H9 (cell line): Measurements from ENCODE around the gene DCAF7. TPM values are rescaled to one million over a fixed set of nuclear protein-coding genes. Genes with fewer than 3 reads are reported as not detected.
A peak's percentile ranks its signal among the peaks of the same experiment; 100 is the strongest.

Experiments
- DNase-seq: peaks from one replicate; pipeline ENCODE4 v3.0.0-alpha.2; 2017
- H2AFZ ChIP-seq: one replicate; pipeline ENCODE4 v1.6.1; 2013; ENCODE audit warnings: mild to moderate bottlenecking, low read length, control low read depth, moderate library complexity
- H2AK5ac ChIP-seq: 2 replicates; pipeline ENCODE4 v1.6.1; 2013; ENCODE audit warnings: low read length, control low read depth, mixed read lengths; ENCODE audit not compliant: insufficient read length
- H2BK120ac ChIP-seq: one replicate; pipeline ENCODE4 v1.6.1; 2013; ENCODE audit warnings: low read depth, mild to moderate bottlenecking, low read length, control low read depth, inconsistent platforms; ENCODE audit not compliant: poor library complexity, severe bottlenecking
- H2BK12ac ChIP-seq: 2 replicates; pipeline ENCODE4 v1.6.1; 2013; ENCODE audit warnings: low read length, control low read depth, mixed read lengths, low read depth; ENCODE audit not compliant: insufficient read length
- H2BK15ac ChIP-seq: 2 replicates; pipeline ENCODE4 v1.6.1; 2013; ENCODE audit warnings: low read depth, low read length, control low read depth
- H2BK20ac ChIP-seq: one replicate; pipeline ENCODE4 v1.6.1; 2013; ENCODE audit warnings: low read depth, mild to moderate bottlenecking, low read length, control low read depth, inconsistent platforms; ENCODE audit not compliant: poor library complexity, severe bottlenecking
- H2BK5ac ChIP-seq: 2 replicates; pipeline ENCODE4 v1.6.1; 2013; ENCODE audit warnings: low read length, control low read depth, mixed read lengths; ENCODE audit not compliant: insufficient read length
- H3K14ac ChIP-seq: 2 replicates; pipeline ENCODE4 v1.6.1; 2013; ENCODE audit warnings: low read length, control low read depth; ENCODE audit not compliant: insufficient read depth
- H3K18ac ChIP-seq: 2 replicates; pipeline ENCODE4 v1.6.1; 2013; ENCODE audit warnings: low read depth, mild to moderate bottlenecking, mixed read lengths, low read length, control low read depth; ENCODE audit not compliant: insufficient read length
- H3K23ac ChIP-seq: 2 replicates; pipeline ENCODE4 v1.6.1; 2013; ENCODE audit warnings: low read length, control low read depth, mixed read lengths, low read depth; ENCODE audit not compliant: insufficient read length
- H3K23me2 ChIP-seq: 2 replicates; pipeline ENCODE4 v1.6.1; 2013; ENCODE audit warnings: low read depth, mild to moderate bottlenecking, mixed read lengths, low read length, control low read depth; ENCODE audit not compliant: insufficient read length, poor library complexity, severe bottlenecking
- H3K27ac ChIP-seq: 2 replicates; pipeline ENCODE4 v1.5.1; 2013; ENCODE audit warnings: low read length, control low read depth, mixed read lengths, low read depth; ENCODE audit not compliant: insufficient read length
- H3K27me3 ChIP-seq: 2 replicates; pipeline ENCODE4 v1.6.1; 2013; ENCODE audit warnings: low read length, control low read depth, inconsistent platforms; ENCODE audit not compliant: insufficient read depth
- H3K4ac ChIP-seq: 2 replicates; pipeline ENCODE4 v1.6.1; 2013; ENCODE audit warnings: low read depth, mild to moderate bottlenecking, control low read depth, inconsistent platforms, low read length, moderate library complexity
- H3K4me1 ChIP-seq: 2 replicates; pipeline ENCODE4 v1.6.1; 2013; ENCODE audit warnings: low read length, control low read depth, inconsistent platforms; ENCODE audit not compliant: insufficient read depth
- H3K4me2 ChIP-seq: 2 replicates; pipeline ENCODE4 v1.6.1; 2013; ENCODE audit warnings: low read length, control low read depth, mixed read lengths; ENCODE audit not compliant: insufficient read length, insufficient read depth
- H3K56ac ChIP-seq: 2 replicates; pipeline ENCODE4 v1.6.1; 2013; ENCODE audit warnings: low read depth, mild to moderate bottlenecking, mixed read lengths, low read length, control low read depth; ENCODE audit not compliant: insufficient read length
- H3K79me1 ChIP-seq: 2 replicates; pipeline ENCODE4 v1.6.1; 2013; ENCODE audit warnings: low read depth, mild to moderate bottlenecking, moderate library complexity, low read length, control low read depth, inconsistent platforms; ENCODE audit not compliant: insufficient read depth, poor library complexity, severe bottlenecking
- H3K79me2 ChIP-seq: 2 replicates; pipeline ENCODE4 v1.6.1; 2013; ENCODE audit warnings: low read length, control low read depth, inconsistent platforms; ENCODE audit not compliant: insufficient read depth
- H3K9ac ChIP-seq: 2 replicates; pipeline ENCODE4 v1.6.1; 2013; ENCODE audit warnings: low read length, control low read depth, mixed read lengths; ENCODE audit not compliant: insufficient read length; ENCODE audit errors: extremely low read depth
- H3K9me3 ChIP-seq: one replicate; pipeline ENCODE4 v1.6.1; 2013; ENCODE audit warnings: low read depth, low read length, inconsistent platforms; ENCODE audit not compliant: control insufficient read depth
- H3T11ph ChIP-seq: one replicate; pipeline ENCODE4 v1.6.1; 2013; ENCODE audit warnings: mild to moderate bottlenecking, low read length, control low read depth, inconsistent platforms
- H4K20me1 ChIP-seq: one replicate; pipeline ENCODE4 v1.6.1; 2013; ENCODE audit not compliant: control insufficient read depth, insufficient read length, insufficient read depth
- H4K5ac ChIP-seq: 2 replicates; pipeline ENCODE4 v1.6.1; 2013; ENCODE audit warnings: low read depth, mild to moderate bottlenecking, mixed read lengths, low read length, control low read depth; ENCODE audit not compliant: insufficient read length
- H4K8ac ChIP-seq: replicated peaks from 2 replicates; pipeline ENCODE4 v1.6.1; 2013; ENCODE audit warnings: low read length, control low read depth, mixed read lengths, low read depth; ENCODE audit not compliant: insufficient read length
- H4K91ac ChIP-seq: 2 replicates; pipeline ENCODE4 v1.6.1; 2013; ENCODE audit warnings: low read depth, mild to moderate bottlenecking, moderate library complexity, mixed read lengths, low read length, control low read depth; ENCODE audit not compliant: insufficient read length
- H3K27ac Mint-ChIP-seq, 3 experiments: 2 replicates in 2 of 3; 3 replicates in 1 of 3; pipeline ENCODE4 v1.8.0; 2020 to 2021; ENCODE audit warnings: mixed read lengths in 3 of 3, mild to moderate bottlenecking in 1 of 3, moderate library complexity in 1 of 3
- H3K27me3 Mint-ChIP-seq: 2 replicates; pipeline ENCODE4 v1.8.0; 2021; ENCODE audit warnings: low read depth, mild to moderate bottlenecking, moderate library complexity, mixed read lengths
- H3K36me3 Mint-ChIP-seq, 3 experiments: 2 replicates in 2 of 3; 3 replicates in 1 of 3; pipeline ENCODE4 v1.8.0; 2020 to 2021; ENCODE audit warnings: low read depth in 3 of 3, mixed read lengths in 3 of 3; ENCODE audit not compliant: insufficient read depth in 1 of 3
- H3K4me1 Mint-ChIP-seq, 2 experiments: 2 replicates each; pipeline ENCODE4 v1.8.0; 2020; ENCODE audit warnings: mixed read lengths in 2 of 2
- H3K4me3 Mint-ChIP-seq, 2 experiments: 2 replicates in 1 of 2; 3 replicates in 1 of 2; pipeline ENCODE4 v1.8.0; 2020 to 2021; ENCODE audit warnings: mild to moderate bottlenecking in 2 of 2, mixed read lengths in 2 of 2, moderate library complexity in 1 of 2
- H3K9me3 Mint-ChIP-seq, 2 experiments: 2 replicates in 1 of 2; 3 replicates in 1 of 2; pipeline ENCODE4 v1.8.0; 2020; ENCODE audit warnings: mild to moderate bottlenecking in 2 of 2, mixed read lengths in 2 of 2, moderate library complexity in 1 of 2
- CTCF ChIP-seq: fragments of 200-600 bp; sonication (generic); conservative IDR thresholded peaks from 3 replicates; pipeline ENCODE4 v1.8.0; 2021; ENCODE audit warnings: antibody characterized with exemption, mild to moderate bottlenecking
- whole genome bisulfite sequencing: extraction: QIAGEN DNeasy Blood & Tissue Kit; methylation state at CpG from one replicate; pipeline ENCODE4 v1.1.7; 2013; ENCODE audit warnings: missing lambda C conversion rate, low lambda C conversion rate, mixed read lengths; ENCODE audit not compliant: insufficient read length; ENCODE audit errors: extremely low coverage; 5-methylcytosine and 5-hydroxymethylcytosine counted together
- total RNA-seq: library from RNA; stranded (reverse); gene quantifications from 2 replicates; pipeline ENCODE4 v1.2.1, GENCODE V29; 2021

DCAF7 gene
- total RNA-seq, 1 experiment from 2014 or later, result 86.2 TPM

- no peak overlapping the region for H4K8ac ChIP-seq
- no peaks in the 10 kb centered on the region for H3K9me3 ChIP-seq
- no peak overlapping the region for H3K27ac ChIP-seq
- Mint-ChIP-seq H3K27ac (0 out of 7 replicates have a peak overlapping the region, but pooled peaks of 1 of the 3 experiments have one; percentile 9), H3K4me1 (peaks cover 40 to 45% of the 10 kb centered on the region in 2 experiments), H3K27me3 (no peaks in the 10 kb centered on the region), H3K36me3 (peaks cover 4 to 27% (median 17%) of the 10 kb centered on the region in 3 experiments; a peak in 6 of 7 replicates), H3K9me3 (no peaks in the 10 kb centered on the region), H3K4me3 (no peak overlapping the region)
- H3K14ac ChIP-seq, result no peak overlapping the region
- no peak overlapping the region for H3K9ac ChIP-seq
- H3K23ac ChIP-seq, result no peak overlapping the region
- H2AK5ac ChIP-seq, result no peak overlapping the region
- no peak overlapping the region for H2BK5ac ChIP-seq
- no peaks in the 10 kb centered on the region for H3K79me2 ChIP-seq
- no peak overlapping the region for H3T11ph ChIP-seq
- H2AFZ ChIP-seq, result no peak overlapping the region
- H4K20me1 ChIP-seq, result no peaks in the 10 kb centered on the region
- no peak for DNase-seq
- H3K18ac ChIP-seq, result no peak overlapping the region
- H3K23me2 ChIP-seq, result no peaks in the 10 kb centered on the region
- peaks cover 10% of the 10 kb centered on the region; the same call in 1 of the 2 replicates for H3K4me1 ChIP-seq
- H3K27me3 ChIP-seq, result no peaks in the 10 kb centered on the region
- no peak for TF ChIP-seq CTCF
- WGBS, result no CpG with 5 or more reads among the region's 2 CpGs
- no peaks in the 10 kb centered on the region for H3K79me1 ChIP-seq
- no peak overlapping the region for H3K56ac ChIP-seq
- H3K4ac ChIP-seq, result no peak overlapping the region
- no peak overlapping the region for H2BK12ac ChIP-seq
- H2BK20ac ChIP-seq, result no peak overlapping the region
- no peak overlapping the region for H2BK15ac ChIP-seq
- H4K5ac ChIP-seq, result no peak overlapping the region
- H3K4me2 ChIP-seq, result no peak overlapping the region
- no peak overlapping the region for H4K91ac ChIP-seq
- H2BK120ac ChIP-seq, result no peak overlapping the region
Observed at GRCh38 chr17:63635787-63636186, 85.5 kb downstream of the DCAF7 start.
